ENCODE measurements around the gene SCAPER.

The SCAPER gene

GRCh38 chr15:76730262-76730661 is 174.9 kb downstream of the SCAPER start:
- no peak for TF ChIP-seq POLR2AphosphoS5 (IDR thresholded peaks at IDR 0.05; ENCODE audit: low read depth, low read length)
- TF ChIP-seq, protein P1, sequence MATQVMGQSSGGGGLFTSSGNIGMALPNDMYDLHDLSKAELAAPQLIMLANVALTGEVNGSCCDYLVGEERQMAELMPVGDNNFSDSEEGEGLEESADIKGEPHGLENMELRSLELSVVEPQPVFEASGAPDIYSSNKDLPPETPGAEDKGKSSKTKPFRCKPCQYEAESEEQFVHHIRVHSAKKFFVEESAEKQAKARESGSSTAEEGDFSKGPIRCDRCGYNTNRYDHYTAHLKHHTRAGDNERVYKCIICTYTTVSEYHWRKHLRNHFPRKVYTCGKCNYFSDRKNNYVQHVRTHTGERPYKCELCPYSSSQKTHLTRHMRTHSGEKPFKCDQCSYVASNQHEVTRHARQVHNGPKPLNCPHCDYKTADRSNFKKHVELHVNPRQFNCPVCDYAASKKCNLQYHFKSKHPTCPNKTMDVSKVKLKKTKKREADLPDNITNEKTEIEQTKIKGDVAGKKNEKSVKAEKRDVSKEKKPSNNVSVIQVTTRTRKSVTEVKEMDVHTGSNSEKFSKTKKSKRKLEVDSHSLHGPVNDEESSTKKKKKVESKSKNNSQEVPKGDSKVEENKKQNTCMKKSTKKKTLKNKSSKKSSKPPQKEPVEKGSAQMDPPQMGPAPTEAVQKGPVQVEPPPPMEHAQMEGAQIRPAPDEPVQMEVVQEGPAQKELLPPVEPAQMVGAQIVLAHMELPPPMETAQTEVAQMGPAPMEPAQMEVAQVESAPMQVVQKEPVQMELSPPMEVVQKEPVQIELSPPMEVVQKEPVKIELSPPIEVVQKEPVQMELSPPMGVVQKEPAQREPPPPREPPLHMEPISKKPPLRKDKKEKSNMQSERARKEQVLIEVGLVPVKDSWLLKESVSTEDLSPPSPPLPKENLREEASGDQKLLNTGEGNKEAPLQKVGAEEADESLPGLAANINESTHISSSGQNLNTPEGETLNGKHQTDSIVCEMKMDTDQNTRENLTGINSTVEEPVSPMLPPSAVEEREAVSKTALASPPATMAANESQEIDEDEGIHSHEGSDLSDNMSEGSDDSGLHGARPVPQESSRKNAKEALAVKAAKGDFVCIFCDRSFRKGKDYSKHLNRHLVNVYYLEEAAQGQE (IDR thresholded peaks at IDR 0.05; ENCODE audit: insufficient read depth in 1 of 2, low read depth in 2 of 2, low read length in 2 of 2), result no peak
- no peak for TF ChIP-seq FOXP2 (optimal IDR thresholded peaks at IDR 0.05; ENCODE audit: borderline replicate concordance, extremely low read depth, extremely low read length, insufficient read depth)
- no peak for TF ChIP-seq TAF1 (IDR thresholded peaks at IDR 0.05; ENCODE audit: borderline replicate concordance, insufficient read depth, low read length)

- TF ChIP-seq TAF1 (IDR thresholded peaks at IDR 0.05; ENCODE audit: borderline replicate concordance, insufficient read depth, low read length) (no peak), SIN3A (IDR thresholded peaks at IDR 0.05; ENCODE audit: borderline replicate concordance, insufficient read depth, low read length) (no peak), POLR2AphosphoS5 (IDR thresholded peaks at IDR 0.05; ENCODE audit: low read depth, low read length) (no peak), FOXP2 (optimal IDR thresholded peaks at IDR 0.05; ENCODE audit: borderline replicate concordance, extremely low read depth, extremely low read length, insufficient read depth) (no peak)
- TF ChIP-seq, protein P1 (IDR thresholded peaks at IDR 0.05; ENCODE audit: insufficient read depth in 1 of 2, low read depth in 2 of 2, low read length in 2 of 2), result no peak
Observed at GRCh38 chr15:76718863-76719262, 186.3 kb downstream of the SCAPER start.

DNA sequence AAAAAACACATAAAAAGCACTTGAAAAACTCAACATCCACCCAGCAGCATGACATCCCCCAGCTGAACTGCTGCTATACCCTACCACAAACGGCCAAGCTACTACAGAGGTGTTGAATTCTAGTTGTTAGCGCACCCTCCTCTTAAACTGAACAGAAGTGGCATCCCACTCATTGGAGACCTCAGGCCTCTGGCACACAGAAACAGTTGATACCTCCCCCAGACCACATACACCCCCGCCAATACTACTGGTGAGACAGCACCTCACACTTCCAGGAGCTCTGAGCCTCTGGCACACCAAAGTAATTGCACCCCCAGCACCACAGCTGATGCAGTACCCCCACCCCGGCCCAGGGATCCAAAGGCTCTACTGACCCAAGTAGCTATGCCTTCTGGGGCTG is 190.2 kb downstream of the SCAPER start:
- TF ChIP-seq, protein P1 (IDR thresholded peaks at IDR 0.05; ENCODE audit: insufficient read depth in 1 of 2, low read depth in 2 of 2, low read length in 2 of 2), result no peak
- TF ChIP-seq POLR2AphosphoS5 (IDR thresholded peaks at IDR 0.05; ENCODE audit: low read depth, low read length) (no peak), SIN3A (IDR thresholded peaks at IDR 0.05; ENCODE audit: borderline replicate concordance, insufficient read depth, low read length) (no peak), TAF1 (IDR thresholded peaks at IDR 0.05; ENCODE audit: borderline replicate concordance, insufficient read depth, low read length) (no peak)

- TF ChIP-seq POLR2AphosphoS5 (IDR thresholded peaks at IDR 0.05; ENCODE audit: low read depth, low read length) (no peak), TAF1 (IDR thresholded peaks at IDR 0.05; ENCODE audit: borderline replicate concordance, insufficient read depth, low read length) (no peak), SIN3A (IDR thresholded peaks at IDR 0.05; ENCODE audit: borderline replicate concordance, insufficient read depth, low read length) (no peak), FOXP2 (optimal IDR thresholded peaks at IDR 0.05; ENCODE audit: borderline replicate concordance, extremely low read depth, extremely low read length, insufficient read depth) (no peak)
- TF ChIP-seq, protein P1 (IDR thresholded peaks at IDR 0.05; ENCODE audit: insufficient read depth in 1 of 2, low read depth in 2 of 2, low read length in 2 of 2), result no peak
Observed at GRCh38 chr15:76711351-76711827, 193.8 kb downstream of the SCAPER start.

DNA sequence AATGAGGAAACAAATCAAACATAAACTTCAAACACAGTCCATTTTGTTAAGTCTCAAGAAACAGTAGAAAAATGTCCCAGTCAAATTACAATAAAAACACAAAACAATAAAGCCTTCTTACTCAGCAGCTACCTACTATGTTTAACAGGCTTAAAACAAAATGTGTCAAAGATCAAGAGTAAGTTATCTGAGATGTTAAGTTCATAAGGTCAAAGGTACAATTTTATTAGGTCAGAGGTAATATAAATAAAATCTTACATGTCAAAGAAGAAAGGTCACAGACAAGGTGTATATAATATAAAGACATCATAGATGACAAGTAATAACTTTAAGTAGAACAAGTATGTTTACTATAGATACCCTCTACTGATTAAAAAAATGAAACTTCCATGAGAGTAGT is 208.3 kb downstream of the SCAPER start:
- TF ChIP-seq SIN3A (IDR thresholded peaks at IDR 0.05; ENCODE audit: borderline replicate concordance, insufficient read depth, low read length) (no peak), FOXP2 (optimal IDR thresholded peaks at IDR 0.05; ENCODE audit: borderline replicate concordance, extremely low read depth, extremely low read length, insufficient read depth) (no peak), TAF1 (IDR thresholded peaks at IDR 0.05; ENCODE audit: borderline replicate concordance, insufficient read depth, low read length) (no peak), POLR2AphosphoS5 (IDR thresholded peaks at IDR 0.05; ENCODE audit: low read depth, low read length) (no peak)
- TF ChIP-seq, protein P1 (IDR thresholded peaks at IDR 0.05; ENCODE audit: insufficient read depth in 1 of 2, low read depth in 2 of 2, low read length in 2 of 2), result no peak

All from PFSK-1 (cell line).